ENCODE results near the gene NEU4. TPM values are rescaled to one million over a fixed set of nuclear protein-coding genes. Genes with fewer than 3 reads are reported as not detected.
A peak's percentile ranks its signal among the peaks of the same experiment; 100 is the strongest.

The NEU4 gene
- total RNA-seq, 1 experiment from 2014 or later = 0.70 TPM

DNA sequence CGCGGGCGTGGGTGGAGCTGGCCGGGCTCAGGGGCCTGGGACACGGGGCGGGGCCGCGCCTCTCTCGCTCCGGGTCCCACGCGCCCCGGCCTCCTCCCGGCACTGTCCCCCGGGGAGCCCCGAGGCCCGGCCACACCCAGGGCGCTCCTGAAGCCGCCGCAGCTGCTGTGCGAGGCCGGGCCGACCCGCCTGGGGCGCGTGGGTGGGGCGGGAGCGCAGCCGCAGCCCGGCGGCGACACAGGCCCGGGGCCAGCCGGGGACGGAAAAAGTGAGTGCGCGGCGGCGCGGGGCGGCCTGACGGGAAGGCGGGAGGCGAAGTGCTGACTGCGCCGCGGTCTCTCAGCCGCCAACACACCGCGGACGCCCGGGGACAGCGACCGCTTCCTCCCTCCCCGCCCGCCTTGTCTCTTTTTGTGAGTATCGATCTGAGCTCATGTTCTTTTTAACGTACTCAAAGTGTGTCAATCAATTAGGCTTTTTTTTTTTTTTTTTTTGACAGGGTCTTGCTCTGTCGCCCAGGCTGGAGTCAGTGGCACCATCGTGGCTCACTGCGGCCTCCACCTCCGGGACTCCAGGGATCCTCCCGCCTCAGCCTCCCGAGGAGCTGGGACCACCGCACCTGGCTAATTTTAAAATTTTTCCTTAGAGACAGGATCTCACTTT lies 35.2 kb downstream of the NEU4 start:
- Mint-ChIP-seq H3K36me3 (ENCODE audit: insufficient read depth in 1 of 3, low read depth in 3 of 3) (peaks cover 0 to 1% (median 0%) of the 10 kb centered on the region in 3 experiments; a peak in 1 of 7 replicates), H3K4me1 (peaks cover 7 to 29% of the 10 kb centered on the region in 2 experiments), H3K27me3 (ENCODE audit: low read depth) (peaks cover 50% of the 10 kb centered on the region), H3K4me3 (peak overlapping the region; percentile 58 to 80), H3K27ac (no peak overlapping the region), H3K9me3 (peaks cover 0 to 4% of the 10 kb centered on the region in 2 experiments; a peak in 1 of 5 replicates)
- DNase-seq = peak; percentile 45
- WGBS (ENCODE audit: extremely low coverage, insufficient read length, low lambda C conversion rate) = no CpG with 5 or more reads among the region's 65 CpGs
- Histone ChIP-seq H3K27ac (ENCODE audit: insufficient read length, low read depth, low read length) (no peak overlapping the region), H2BK15ac (ENCODE audit: low read depth, low read length) (no peak overlapping the region), H2BK20ac (ENCODE audit: low read depth, low read length, poor library complexity, severe bottlenecking) (no peak overlapping the region), H4K8ac (replicated peaks; ENCODE audit: insufficient read length, low read depth, low read length) (no peak overlapping the region), H4K20me1 (ENCODE audit: control insufficient read depth, insufficient read depth, insufficient read length) (no peaks in the 10 kb centered on the region), H3T11ph (ENCODE audit: low read length) (no peak overlapping the region), H2BK12ac (ENCODE audit: insufficient read length, low read depth, low read length) (no peak overlapping the region), H3K23me2 (ENCODE audit: insufficient read length, low read depth, low read length, poor library complexity, severe bottlenecking) (no peaks in the 10 kb centered on the region), H3K56ac (ENCODE audit: insufficient read length, low read depth, low read length) (no peak overlapping the region), H3K27me3 (ENCODE audit: insufficient read depth, low read length) (peaks cover 2% of the 10 kb centered on the region; the same call in 1 of the 2 replicates), H3K79me1 (ENCODE audit: insufficient read depth, low read depth, low read length, poor library complexity, severe bottlenecking) (no peaks in the 10 kb centered on the region), H3K9me3 (ENCODE audit: control insufficient read depth, low read depth, low read length) (no peaks in the 10 kb centered on the region), H3K18ac (ENCODE audit: insufficient read length, low read depth, low read length) (no peak overlapping the region), H3K23ac (ENCODE audit: insufficient read length, low read depth, low read length) (no peak overlapping the region), H3K9ac (ENCODE audit: extremely low read depth, insufficient read length, low read length) (no peak overlapping the region), H4K5ac (ENCODE audit: insufficient read length, low read depth, low read length) (no peak overlapping the region), H2AFZ (ENCODE audit: low read length) (no peak overlapping the region), H2BK5ac (ENCODE audit: insufficient read length, low read length) (no peak overlapping the region), H3K4ac (ENCODE audit: low read depth, low read length) (no peak overlapping the region), H3K4me1 (ENCODE audit: insufficient read depth, low read length) (no peaks in the 10 kb centered on the region; the same call in 1 of the 2 replicates), H2AK5ac (ENCODE audit: insufficient read length, low read length) (no peak overlapping the region), H3K14ac (ENCODE audit: insufficient read depth, low read length) (no peak overlapping the region), H4K91ac (ENCODE audit: insufficient read length, low read depth, low read length) (no peak overlapping the region), H3K79me2 (ENCODE audit: insufficient read depth, low read length) (no peaks in the 10 kb centered on the region), H3K4me2 (ENCODE audit: insufficient read depth, insufficient read length, low read length) (peak overlapping the region; percentile 17), H2BK120ac (ENCODE audit: low read depth, low read length, poor library complexity, severe bottlenecking) (no peak overlapping the region)
- TF ChIP-seq, protein P1, sequence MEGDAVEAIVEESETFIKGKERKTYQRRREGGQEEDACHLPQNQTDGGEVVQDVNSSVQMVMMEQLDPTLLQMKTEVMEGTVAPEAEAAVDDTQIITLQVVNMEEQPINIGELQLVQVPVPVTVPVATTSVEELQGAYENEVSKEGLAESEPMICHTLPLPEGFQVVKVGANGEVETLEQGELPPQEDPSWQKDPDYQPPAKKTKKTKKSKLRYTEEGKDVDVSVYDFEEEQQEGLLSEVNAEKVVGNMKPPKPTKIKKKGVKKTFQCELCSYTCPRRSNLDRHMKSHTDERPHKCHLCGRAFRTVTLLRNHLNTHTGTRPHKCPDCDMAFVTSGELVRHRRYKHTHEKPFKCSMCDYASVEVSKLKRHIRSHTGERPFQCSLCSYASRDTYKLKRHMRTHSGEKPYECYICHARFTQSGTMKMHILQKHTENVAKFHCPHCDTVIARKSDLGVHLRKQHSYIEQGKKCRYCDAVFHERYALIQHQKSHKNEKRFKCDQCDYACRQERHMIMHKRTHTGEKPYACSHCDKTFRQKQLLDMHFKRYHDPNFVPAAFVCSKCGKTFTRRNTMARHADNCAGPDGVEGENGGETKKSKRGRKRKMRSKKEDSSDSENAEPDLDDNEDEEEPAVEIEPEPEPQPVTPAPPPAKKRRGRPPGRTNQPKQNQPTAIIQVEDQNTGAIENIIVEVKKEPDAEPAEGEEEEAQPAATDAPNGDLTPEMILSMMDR (conservative IDR thresholded peaks at IDR 0.05) = no peak
